Astrocyte of the cerebellum (primary cell): ENCODE data around the gene RBM20.

Experiments used
- DNase-seq: peaks from one replicate; pipeline ENCODE4 v3.0.0-alpha.2; 2011; ENCODE audit warnings: low read depth
- H3K4me3 ChIP-seq: 2 replicates; pipeline ENCODE4 v1.5.1; 2011; ENCODE audit warnings: mild to moderate bottlenecking, low read depth, low read length, moderate library complexity
- in situ Hi-C: cut with HindIII; loops from 2 replicates; pipeline ENCODE4 v1.10.0; 2017; ENCODE audit warnings: low sequenced_read_pairs
- TF ChIP-seq, protein P1 (sequence below): IDR thresholded peaks from 2 replicates; pipeline ENCODE4 v1.5.1; 2012; ENCODE audit warnings: low read length, low read depth, moderate library complexity, mild to moderate bottlenecking; ENCODE audit errors: missing control alignments

The RBM20 gene

DNA sequence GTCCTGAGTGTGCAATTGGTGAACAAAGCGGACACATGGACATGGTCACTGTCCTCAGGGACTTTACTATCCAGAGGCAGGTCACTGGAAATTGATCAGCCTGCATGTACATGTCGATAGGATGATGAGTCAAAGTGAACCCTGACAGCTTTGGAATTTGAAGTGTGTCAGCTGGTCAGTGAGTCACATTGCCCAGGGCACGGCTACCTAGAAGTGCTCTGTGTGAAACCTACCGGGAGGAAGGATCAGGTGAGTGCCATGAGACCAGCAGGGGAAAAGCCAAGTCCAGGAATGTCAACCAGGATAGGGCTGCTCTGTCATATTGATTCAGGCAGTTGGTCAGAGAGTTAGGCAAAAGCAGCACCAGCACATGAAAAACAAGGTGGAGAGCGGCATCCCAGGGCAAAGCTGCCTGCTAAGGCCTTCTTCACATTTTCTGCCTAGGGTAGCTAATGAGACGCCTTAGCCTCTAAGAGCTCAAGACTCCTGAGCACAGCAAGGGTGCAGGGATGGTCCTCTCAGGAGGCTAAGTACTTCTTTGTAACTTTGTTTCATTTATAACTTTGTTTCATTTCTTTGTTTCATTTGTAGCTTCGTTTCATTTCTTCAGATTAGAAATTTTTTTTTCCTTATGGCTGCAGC is 208.2 kb downstream of the RBM20 start:
- in situ Hi-C loops = no loop called here
- no peak overlapping the region for H3K4me3 ChIP-seq
- TF ChIP-seq, protein P1, sequence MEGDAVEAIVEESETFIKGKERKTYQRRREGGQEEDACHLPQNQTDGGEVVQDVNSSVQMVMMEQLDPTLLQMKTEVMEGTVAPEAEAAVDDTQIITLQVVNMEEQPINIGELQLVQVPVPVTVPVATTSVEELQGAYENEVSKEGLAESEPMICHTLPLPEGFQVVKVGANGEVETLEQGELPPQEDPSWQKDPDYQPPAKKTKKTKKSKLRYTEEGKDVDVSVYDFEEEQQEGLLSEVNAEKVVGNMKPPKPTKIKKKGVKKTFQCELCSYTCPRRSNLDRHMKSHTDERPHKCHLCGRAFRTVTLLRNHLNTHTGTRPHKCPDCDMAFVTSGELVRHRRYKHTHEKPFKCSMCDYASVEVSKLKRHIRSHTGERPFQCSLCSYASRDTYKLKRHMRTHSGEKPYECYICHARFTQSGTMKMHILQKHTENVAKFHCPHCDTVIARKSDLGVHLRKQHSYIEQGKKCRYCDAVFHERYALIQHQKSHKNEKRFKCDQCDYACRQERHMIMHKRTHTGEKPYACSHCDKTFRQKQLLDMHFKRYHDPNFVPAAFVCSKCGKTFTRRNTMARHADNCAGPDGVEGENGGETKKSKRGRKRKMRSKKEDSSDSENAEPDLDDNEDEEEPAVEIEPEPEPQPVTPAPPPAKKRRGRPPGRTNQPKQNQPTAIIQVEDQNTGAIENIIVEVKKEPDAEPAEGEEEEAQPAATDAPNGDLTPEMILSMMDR = no peak
- DNase-seq = no peak

DNA sequence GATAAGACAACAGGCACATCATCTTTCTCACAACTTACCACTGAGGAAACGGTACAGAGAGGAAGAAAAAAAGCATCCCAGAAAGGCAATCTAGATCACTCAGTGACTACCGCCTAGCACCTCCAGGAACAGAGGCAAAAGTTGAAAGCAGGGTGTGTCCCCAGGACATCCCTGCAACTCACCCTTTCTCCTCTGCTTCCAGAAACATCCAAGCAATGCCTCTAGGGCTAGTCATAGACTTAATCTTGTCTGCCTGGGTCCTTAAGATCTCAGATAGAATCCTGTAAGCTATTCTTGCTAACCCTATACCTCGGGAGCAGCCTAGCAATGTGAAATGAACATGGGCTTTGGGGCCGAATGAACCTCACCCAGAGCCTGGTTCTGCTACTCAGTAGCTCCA is 208.8 kb downstream of the RBM20 start:
- no peak overlapping the region for H3K4me3 ChIP-seq
- no peak for DNase-seq
- in situ Hi-C loops = no loop called here
- TF ChIP-seq, protein P1 = no peak

GRCh38 chr10:110853921-110854605 is 209.9 kb downstream of the RBM20 start:
- no peak for DNase-seq
- TF ChIP-seq, protein P1 = no peak
- in situ Hi-C loops = no loop called here
- no peak overlapping the region for H3K4me3 ChIP-seq

DNA sequence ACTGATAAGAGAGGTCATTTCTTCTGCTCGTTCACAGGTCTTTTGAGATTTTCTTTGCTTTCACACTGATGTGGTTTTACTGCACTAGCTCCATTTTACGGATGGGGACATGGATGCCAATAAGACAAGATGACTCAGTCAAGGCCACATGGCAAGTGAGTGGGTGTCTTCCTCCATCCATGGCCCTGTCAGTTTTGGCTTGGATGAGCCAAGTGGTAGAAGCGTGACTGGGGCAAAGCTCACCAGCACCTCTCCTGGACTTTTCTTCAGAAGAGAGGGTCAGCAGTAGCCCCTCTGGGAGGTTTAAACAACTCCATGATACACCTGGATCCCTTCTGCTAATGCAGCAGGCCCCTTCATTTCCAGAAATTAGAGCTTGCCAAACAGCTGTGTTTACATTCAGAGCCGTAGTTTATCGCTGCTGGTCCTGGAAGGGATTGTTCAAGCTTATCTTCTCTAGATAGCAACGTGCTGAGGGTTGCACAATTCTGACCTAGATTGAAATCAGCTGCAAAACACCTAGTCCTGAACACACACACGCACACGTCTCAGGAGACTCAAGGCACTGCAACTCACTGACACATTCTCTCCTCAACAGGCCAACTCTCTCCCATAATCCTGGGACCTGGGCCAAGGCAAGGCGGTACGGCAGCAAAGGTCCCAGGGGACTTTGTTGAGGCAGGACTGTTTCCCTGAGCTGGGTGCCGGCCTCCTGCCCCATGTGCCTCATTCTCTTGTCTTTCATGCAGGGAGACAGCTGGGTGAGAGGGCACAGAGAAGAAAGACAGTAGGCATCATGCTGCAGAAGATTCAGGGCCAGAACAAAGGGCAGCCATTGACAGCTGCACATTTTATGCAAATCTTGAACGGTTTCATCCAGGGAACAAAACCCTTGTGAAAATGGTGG is 213.4 kb downstream of the RBM20 start:
- DNase-seq = no peak
- TF ChIP-seq, protein P1 = no peak
- in situ Hi-C loops = loop anchor here (5.0 kb wide), 1 partner anchor 35 kb away; no protein-coding TSS in a partner anchor
- H3K4me3 ChIP-seq = no peak overlapping the region

- DNase-seq = no peak
- in situ Hi-C loops = loop anchor here (5.0 kb wide), 1 partner anchor 36 kb away; no protein-coding TSS in a partner anchor
- TF ChIP-seq, protein P1 = no peak
- H3K4me3 ChIP-seq = no peak overlapping the region
Observed at GRCh38 chr10:110858297-110858934, 214.3 kb downstream of the RBM20 start.

GRCh38 chr10:110859206-110859972 is 215.3 kb downstream of the RBM20 start:
- no peak for DNase-seq
- in situ Hi-C loops = loop anchor here (5.0 kb wide), 1 partner anchor 37 kb away; no protein-coding TSS in a partner anchor
- no peak overlapping the region for H3K4me3 ChIP-seq
- TF ChIP-seq, protein P1 = no peak
